Stomach smooth muscle (tissue), 2 donors: Measurements from ENCODE around the gene GLI1.

Experiments
- H3K27ac ChIP-seq: one replicate; pipeline ENCODE4 v1.7.0; 2013; ENCODE audit warnings: mild to moderate bottlenecking, low read length, inconsistent platforms
- H3K27me3 ChIP-seq, 2 donors: one replicate each; pipeline ENCODE4 v1.7.0; 2013; ENCODE audit warnings: low read length in 2 of 2; ENCODE audit not compliant: insufficient read depth in 2 of 2, control insufficient read depth in 1 of 2
- H3K36me3 ChIP-seq, 2 donors: one replicate each; pipeline ENCODE4 v1.7.0; 2013; ENCODE audit warnings: low read length in 2 of 2; ENCODE audit not compliant: control insufficient read depth in 2 of 2, insufficient read depth in 2 of 2
- H3K4me1 ChIP-seq: one replicate; pipeline ENCODE4 v1.7.0; 2013; ENCODE audit warnings: low read length; ENCODE audit not compliant: control insufficient read depth, insufficient read depth
- H3K4me3 ChIP-seq, 2 donors: one replicate each; pipeline ENCODE4 v1.7.0; 2013; ENCODE audit warnings: low read length in 2 of 2
- H3K9ac ChIP-seq, 2 donors: one replicate each; pipeline ENCODE4 v1.7.0; 2013; ENCODE audit warnings: low read length in 2 of 2, mild to moderate bottlenecking in 1 of 2
- H3K9me3 ChIP-seq, 2 donors: one replicate each; pipeline ENCODE4 v1.7.0; 2013; ENCODE audit warnings: low read length in 2 of 2; ENCODE audit not compliant: control insufficient read depth in 2 of 2
- donor health status: healthy.
- donor health status: Pancreatic carcinoma.

GLI1 gene

DNA sequence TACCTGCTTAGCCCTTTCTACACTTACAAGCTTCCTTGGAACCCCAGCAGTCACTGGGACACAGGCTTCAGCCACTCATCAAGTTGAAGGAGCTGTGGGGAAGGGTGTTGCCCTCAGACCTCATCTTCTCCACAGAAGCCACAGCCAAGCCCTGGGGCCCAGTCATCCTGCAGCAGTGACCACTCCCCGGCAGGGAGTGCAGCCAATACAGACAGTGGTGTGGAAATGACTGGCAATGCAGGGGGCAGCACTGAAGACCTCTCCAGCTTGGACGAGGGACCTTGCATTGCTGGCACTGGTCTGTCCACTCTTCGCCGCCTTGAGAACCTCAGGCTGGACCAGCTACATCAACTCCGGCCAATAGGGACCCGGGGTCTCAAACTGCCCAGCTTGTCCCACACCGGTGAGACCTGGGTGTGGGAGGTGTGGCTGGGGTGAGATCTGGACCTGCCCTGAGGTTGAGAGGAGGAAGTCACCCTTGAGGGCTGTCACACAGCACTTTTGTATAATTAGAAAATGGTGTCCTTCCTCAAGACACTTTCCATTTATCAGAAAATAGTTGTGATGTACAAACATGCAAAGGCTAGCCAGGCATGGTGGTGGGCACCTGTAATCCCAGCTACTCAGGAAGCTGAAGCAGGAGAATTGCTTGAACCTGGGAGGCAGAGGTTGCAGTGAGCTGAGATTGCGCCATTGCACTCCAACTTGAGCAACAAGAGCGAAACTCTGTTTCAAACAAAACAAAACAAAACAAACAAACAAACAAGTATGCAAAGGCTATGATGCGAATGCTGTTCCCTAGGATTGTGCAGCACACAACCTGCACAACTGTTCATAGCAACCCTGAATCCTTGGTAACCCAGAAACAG lies 9.9 kb downstream of the GLI1 start:
- H3K9ac ChIP-seq, result no peak overlapping the region
- H3K4me3 ChIP-seq, result no peak overlapping the region
- H3K4me1 ChIP-seq, result no peaks in the 10 kb centered on the region
- H3K27me3 ChIP-seq, result peaks cover 13 to 15% of the 10 kb centered on the region in 2 donors
- H3K9me3 ChIP-seq, result no peaks in the 10 kb centered on the region
- H3K27ac ChIP-seq, result no peak overlapping the region
- no peaks in the 10 kb centered on the region for H3K36me3 ChIP-seq

DNA sequence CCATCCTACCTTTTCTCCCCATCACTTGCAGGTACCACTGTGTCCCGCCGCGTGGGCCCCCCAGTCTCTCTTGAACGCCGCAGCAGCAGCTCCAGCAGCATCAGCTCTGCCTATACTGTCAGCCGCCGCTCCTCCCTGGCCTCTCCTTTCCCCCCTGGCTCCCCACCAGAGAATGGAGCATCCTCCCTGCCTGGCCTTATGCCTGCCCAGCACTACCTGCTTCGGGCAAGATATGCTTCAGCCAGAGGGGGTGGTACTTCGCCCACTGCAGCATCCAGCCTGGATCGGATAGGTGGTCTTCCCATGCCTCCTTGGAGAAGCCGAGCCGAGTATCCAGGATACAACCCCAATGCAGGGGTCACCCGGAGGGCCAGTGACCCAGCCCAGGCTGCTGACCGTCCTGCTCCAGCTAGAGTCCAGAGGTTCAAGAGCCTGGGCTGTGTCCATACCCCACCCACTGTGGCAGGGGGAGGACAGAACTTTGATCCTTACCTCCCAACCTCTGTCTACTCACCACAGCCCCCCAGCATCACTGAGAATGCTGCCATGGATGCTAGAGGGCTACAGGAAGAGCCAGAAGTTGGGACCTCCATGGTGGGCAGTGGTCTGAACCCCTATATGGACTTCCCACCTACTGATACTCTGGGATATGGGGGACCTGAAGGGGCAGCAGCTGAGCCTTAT lies 10.8 kb downstream of the GLI1 start:
- H3K9ac ChIP-seq, result no peak overlapping the region
- peaks cover 8% of the 10 kb centered on the region for H3K4me1 ChIP-seq
- peaks cover 22 to 24% of the 10 kb centered on the region in 2 donors for H3K27me3 ChIP-seq
- H3K4me3 ChIP-seq, result no peak overlapping the region
- no peaks in the 10 kb centered on the region for H3K36me3 ChIP-seq
- H3K27ac ChIP-seq, result no peak overlapping the region
- no peaks in the 10 kb centered on the region for H3K9me3 ChIP-seq

DNA sequence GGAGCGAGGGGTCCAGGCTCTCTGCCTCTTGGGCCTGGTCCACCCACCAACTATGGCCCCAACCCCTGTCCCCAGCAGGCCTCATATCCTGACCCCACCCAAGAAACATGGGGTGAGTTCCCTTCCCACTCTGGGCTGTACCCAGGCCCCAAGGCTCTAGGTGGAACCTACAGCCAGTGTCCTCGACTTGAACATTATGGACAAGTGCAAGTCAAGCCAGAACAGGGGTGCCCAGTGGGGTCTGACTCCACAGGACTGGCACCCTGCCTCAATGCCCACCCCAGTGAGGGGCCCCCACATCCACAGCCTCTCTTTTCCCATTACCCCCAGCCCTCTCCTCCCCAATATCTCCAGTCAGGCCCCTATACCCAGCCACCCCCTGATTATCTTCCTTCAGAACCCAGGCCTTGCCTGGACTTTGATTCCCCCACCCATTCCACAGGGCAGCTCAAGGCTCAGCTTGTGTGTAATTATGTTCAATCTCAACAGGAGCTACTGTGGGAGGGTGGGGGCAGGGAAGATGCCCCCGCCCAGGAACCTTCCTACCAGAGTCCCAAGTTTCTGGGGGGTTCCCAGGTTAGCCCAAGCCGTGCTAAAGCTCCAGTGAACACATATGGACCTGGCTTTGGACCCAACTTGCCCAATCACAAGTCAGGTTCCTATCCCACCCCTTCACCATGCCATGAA lies 11.5 kb downstream of the GLI1 start:
- Histone ChIP-seq H3K4me3 (no peak overlapping the region), H3K27ac (no peak overlapping the region), H3K4me1 (peaks cover 15% of the 10 kb centered on the region), H3K27me3 (peaks cover 26 to 31% of the 10 kb centered on the region in 2 donors), H3K9me3 (no peaks in the 10 kb centered on the region), H3K36me3 (no peaks in the 10 kb centered on the region), H3K9ac (no peak overlapping the region)

GRCh38 chr12:57471661-57472060 lies 12.1 kb downstream of the GLI1 start:
- Histone ChIP-seq H3K36me3 (no peaks in the 10 kb centered on the region), H3K27me3 (peaks cover 31 to 36% of the 10 kb centered on the region in 2 donors), H3K9me3 (no peaks in the 10 kb centered on the region), H3K9ac (no peak overlapping the region), H3K4me1 (peaks cover 17% of the 10 kb centered on the region), H3K27ac (no peak overlapping the region), H3K4me3 (no peak overlapping the region)

GRCh38 chr12:57472391-57472790 lies 12.8 kb downstream of the GLI1 start:
- Histone ChIP-seq H3K36me3 (no peaks in the 10 kb centered on the region), H3K9ac (no peak overlapping the region), H3K27ac (no peak overlapping the region), H3K4me1 (peaks cover 17% of the 10 kb centered on the region), H3K27me3 (peaks cover 37 to 43% of the 10 kb centered on the region in 2 donors), H3K9me3 (no peaks in the 10 kb centered on the region), H3K4me3 (no peak overlapping the region)

DNA sequence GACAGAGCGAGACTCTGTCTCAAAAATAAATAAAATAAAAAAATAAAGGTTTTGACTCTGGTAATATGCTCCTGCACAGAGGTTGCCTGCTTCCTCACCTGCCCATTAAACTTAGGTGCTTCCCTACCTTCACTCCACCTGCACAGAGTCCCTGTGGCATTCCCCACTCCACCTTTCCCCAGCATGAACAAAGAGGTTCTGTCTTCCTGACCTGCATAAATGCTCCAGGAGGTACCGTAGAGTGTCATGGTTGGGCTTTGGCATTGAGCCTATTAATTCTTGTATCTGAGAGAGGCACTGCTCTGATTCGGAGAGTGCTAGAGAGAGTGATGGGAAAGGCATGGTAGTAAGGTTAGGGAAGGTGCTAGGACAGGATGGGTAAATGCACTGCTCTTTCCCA lies 13.8 kb downstream of the GLI1 start:
- peaks cover 17% of the 10 kb centered on the region for H3K4me1 ChIP-seq
- no peak overlapping the region for H3K9ac ChIP-seq
- no peak overlapping the region for H3K4me3 ChIP-seq
- no peaks in the 10 kb centered on the region for H3K36me3 ChIP-seq
- H3K27ac ChIP-seq, result no peak overlapping the region
- H3K9me3 ChIP-seq, result no peaks in the 10 kb centered on the region
- peaks cover 37 to 43% of the 10 kb centered on the region in 2 donors for H3K27me3 ChIP-seq

GRCh38 chr12:57473886-57474285 lies 14.3 kb downstream of the GLI1 start:
- no peaks in the 10 kb centered on the region for H3K9me3 ChIP-seq
- H3K4me3 ChIP-seq, result no peak overlapping the region
- H3K4me1 ChIP-seq, result peaks cover 17% of the 10 kb centered on the region
- H3K27ac ChIP-seq, result no peak overlapping the region
- H3K36me3 ChIP-seq, result no peaks in the 10 kb centered on the region
- peaks cover 37 to 46% of the 10 kb centered on the region in 2 donors for H3K27me3 ChIP-seq
- no peak overlapping the region for H3K9ac ChIP-seq

DNA sequence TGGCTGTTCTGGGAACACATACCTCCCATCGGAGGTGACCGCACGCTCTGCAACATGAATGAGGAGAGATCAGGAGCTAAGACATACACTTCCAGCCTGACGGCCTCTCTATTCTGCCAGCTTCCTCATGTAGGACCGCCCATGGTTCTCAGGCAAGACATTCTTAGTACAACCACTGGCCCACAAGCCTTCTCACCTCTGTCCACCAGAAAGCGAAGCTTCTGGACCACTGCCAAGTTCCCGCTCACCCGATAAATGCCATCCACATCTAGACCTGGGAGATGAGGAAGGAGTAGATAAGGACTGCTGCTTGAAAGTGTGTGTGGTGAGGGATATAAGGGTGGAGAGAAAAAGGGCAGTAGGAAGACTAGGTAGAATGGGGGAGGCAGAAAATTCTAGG lies 14.8 kb downstream of the GLI1 start:
- Histone ChIP-seq H3K27ac (no peak overlapping the region), H3K27me3 (peaks cover 37 to 48% of the 10 kb centered on the region in 2 donors), H3K4me1 (peaks cover 17% of the 10 kb centered on the region), H3K4me3 (no peak overlapping the region), H3K9ac (no peak overlapping the region), H3K9me3 (no peaks in the 10 kb centered on the region), H3K36me3 (no peaks in the 10 kb centered on the region)

DNA sequence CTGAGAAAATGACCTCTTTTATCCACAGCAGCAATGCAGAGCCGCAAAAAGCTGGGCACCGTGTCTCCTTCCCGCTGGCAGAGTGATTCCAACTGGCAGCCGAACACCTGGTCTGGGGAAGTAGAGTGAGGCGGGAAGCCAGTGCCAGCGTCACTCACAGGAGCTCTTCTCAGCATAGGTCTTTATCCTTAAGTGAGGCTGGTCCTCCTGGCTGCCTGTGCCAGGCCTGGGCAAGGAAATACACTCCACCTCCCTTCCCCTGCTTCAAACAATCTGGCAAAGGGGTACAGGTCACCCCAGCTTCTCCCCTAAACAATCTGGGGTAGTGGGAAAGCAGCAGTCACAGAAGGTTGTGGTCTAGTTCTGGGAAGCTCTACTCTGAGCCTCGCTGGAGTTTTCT lies 15.3 kb downstream of the GLI1 start:
- Histone ChIP-seq H3K4me1 (peaks cover 17% of the 10 kb centered on the region), H3K36me3 (no peaks in the 10 kb centered on the region), H3K27ac (no peak overlapping the region), H3K9me3 (no peaks in the 10 kb centered on the region), H3K9ac (no peak overlapping the region), H3K4me3 (peak overlapping the region in 1 of 2 donors; percentile 51), H3K27me3 (peaks cover 40 to 48% of the 10 kb centered on the region in 2 donors)

- peaks cover 17% of the 10 kb centered on the region for H3K4me1 ChIP-seq
- H3K9me3 ChIP-seq, result no peaks in the 10 kb centered on the region
- peak overlapping the region in 1 of 2 donors; percentile 16 for H3K9ac ChIP-seq
- H3K27me3 ChIP-seq, result peaks cover 37 to 48% of the 10 kb centered on the region in 2 donors
- H3K36me3 ChIP-seq, result no peaks in the 10 kb centered on the region
- H3K4me3 ChIP-seq, result peak overlapping the region; percentile 51 to 68
- H3K27ac ChIP-seq, result no peak overlapping the region
Measured at GRCh38 chr12:57475271-57476161, 15.9 kb downstream of the GLI1 start.
